ENCODE measurements around the gene ELOVL5.
"Not testable (repeated sequence)": the region's sequence is repeated elsewhere in the genome, so short reads cannot be mapped to it uniquely, and the experiment has no call there.

ELOVL5 gene

DNA sequence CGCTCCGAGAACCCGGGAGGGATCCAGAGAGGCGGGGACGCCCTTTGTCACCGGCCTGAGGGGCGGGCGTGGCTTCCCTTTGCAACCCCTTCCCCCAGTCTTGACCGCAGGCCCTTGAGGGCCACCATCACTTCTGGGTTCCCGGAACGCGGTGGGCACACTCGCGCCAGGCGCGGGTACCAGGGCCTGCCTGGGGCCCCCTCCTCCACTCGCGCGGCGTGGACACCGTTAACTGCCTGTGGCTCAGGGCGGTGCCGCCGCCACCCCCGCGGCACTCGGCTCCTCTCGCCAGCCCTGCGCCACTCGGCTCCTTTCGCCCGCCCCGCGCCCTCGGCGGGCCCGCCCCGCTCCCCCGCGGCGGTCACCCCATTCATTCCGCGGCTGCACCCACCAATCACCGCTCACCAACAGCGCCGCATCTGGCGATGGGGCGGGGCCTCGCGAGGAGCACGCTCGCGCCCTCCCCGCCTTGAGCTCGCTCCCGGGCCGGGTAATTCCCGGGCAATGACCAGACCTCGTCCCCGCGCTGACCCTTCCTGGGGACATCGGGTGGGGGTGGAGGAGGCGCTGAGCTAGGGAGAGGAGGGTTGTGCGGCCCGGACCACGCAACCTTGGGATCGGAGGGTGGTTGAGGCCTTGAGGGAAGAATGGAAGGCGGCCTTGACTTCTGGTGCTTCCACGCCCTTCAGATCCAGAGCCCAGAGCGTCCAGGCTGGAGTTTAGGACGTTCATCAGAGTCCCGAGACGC lies 10.5 kb upstream of the ELOVL5 start:
- DNase-seq = peak; percentile 81 to 88

- DNase-seq = no peak
Measured at GRCh38 chr6:53358440-53359094, 9.8 kb upstream of the ELOVL5 start.

- DNase-seq = no peak
Measured at GRCh38 chr6:53357576-53358360, 9.0 kb upstream of the ELOVL5 start.

- no peak for DNase-seq
Measured at GRCh38 chr6:53353624-53354023, 4.9 kb upstream of the ELOVL5 start.

GRCh38 chr6:53352360-53352759 lies 3.6 kb upstream of the ELOVL5 start:
- no peak for DNase-seq

DNA sequence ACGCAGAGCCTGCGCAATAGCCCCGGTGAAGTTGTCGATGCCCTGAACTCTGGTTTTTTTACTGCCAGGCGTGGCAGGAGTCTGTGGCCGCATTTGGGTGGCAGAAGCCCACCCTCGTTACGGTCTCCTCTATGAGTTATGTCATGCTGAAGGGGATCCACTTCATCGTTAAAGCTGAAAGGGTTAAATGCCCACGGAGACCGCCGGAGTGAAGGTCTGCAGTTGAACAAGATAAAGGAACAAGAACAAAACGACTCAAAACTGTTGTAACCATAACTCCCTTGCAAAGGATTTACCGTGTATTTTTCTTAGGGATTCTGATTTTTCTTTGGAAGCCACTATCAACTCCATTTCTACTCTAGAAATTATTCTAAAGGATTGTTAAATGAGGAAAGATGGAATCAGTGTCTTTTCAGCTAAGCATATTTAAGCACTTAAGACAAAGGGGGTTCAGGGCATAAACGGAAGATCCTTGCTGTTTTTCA lies 501 bp upstream of the ELOVL5 start:
- DNase-seq = no peak

DNA sequence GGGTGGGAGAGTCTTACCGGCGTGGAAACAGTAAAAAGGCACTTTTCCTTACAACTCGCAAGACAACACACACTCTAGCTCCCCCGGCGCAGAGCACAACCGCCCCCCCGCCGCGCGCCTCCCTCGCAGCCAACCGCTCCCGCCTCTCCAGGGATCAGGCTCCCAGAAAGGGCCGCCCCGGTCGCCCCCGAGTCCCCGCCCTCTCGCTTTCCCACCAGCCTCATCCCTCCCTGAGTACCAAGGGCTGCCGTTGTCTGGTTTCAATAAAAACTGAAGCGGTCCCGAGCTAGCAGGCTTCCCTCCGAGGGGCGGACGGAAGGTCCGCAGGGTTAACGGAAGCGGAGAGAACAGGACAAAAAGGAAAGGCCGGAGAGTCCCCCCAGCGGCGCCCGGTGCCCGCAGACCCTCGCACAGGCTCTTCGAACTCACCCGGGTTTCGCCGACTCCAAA lies 804 bp downstream of the ELOVL5 start:
- DNase-seq = peak; percentile 57 to 60

DNA sequence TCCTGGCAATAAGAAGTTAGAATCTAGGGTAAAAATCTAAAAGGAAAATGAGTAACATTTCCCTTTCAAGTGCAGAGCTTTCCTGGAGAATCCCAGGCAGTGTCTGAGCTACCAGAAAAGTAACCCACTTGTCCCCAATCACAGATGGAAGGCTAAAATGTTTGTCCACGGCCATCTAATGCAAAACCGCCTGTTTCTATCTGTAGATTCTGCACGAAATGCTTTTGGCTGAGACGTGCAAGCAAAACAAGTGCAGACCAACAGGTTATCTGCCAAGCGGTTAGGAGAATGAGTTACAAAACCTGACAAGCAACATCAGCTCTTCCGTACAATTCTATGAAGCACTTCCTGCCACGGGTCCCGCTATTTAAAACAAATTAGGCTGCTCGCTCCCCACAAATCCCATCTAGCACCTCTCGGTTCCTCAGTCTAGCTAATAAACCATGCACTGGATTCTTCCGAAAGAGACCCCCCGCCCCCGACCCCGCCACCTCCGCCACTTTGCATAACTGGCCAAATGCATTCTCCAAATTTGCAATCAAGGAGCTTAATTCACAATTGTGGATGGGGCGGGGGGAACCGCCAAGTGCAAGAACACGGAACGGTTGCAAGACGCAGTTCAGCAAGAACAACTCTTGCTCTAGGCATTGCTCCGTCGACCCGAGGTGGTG lies 1.4 kb downstream of the ELOVL5 start:
- peak; percentile 22 to 34 for DNase-seq

- DNase-seq = not testable (repeated sequence)
Measured at GRCh38 chr6:53346049-53346448, 2.7 kb downstream of the ELOVL5 start.

DNA sequence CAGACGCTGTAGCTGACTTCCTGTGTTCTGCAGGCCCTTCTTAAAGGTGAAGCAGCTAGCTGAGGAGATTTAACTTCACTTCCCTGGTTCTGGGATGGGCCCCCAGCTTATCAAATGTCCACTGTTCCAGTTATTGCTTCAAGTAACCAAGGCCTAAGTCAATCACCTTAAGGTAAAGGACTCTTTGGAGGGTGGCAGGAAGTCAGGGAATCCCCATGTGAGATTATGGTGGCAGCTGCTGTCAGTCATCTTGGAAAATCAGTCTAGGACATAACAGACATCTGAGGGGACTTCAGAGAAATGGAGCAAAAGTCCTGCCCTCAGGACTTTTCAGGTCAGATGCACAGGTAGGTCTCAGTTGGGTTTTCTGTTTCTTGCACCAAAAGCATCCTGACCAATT lies 3.8 kb downstream of the ELOVL5 start:
- no peak for DNase-seq

GRCh38 chr6:53343092-53343491 lies 5.7 kb downstream of the ELOVL5 start:
- no peak for DNase-seq

DNA sequence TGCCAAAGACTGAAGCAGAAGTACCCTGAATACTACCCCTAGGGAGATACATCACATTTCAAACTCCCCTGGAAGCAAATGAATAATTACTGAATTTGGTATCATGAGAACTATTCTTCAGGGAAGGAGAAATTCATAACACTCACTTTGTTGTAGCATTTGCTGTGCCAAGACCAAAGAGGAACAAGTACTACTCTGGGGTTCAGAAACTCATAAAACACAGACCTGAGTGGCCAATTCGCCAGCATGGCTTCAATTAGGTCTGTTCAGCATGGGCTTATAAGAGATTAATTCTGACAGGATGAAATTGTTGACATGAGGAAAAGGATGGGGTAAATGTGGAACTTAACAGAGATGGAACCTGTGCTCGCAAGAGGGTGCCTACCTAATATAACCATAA lies 6.5 kb downstream of the ELOVL5 start:
- DNase-seq = peak in 1 of 2 experiments; percentile 28

- no peak for DNase-seq
Measured at GRCh38 chr6:53340536-53340935, 8.2 kb downstream of the ELOVL5 start.

DNA sequence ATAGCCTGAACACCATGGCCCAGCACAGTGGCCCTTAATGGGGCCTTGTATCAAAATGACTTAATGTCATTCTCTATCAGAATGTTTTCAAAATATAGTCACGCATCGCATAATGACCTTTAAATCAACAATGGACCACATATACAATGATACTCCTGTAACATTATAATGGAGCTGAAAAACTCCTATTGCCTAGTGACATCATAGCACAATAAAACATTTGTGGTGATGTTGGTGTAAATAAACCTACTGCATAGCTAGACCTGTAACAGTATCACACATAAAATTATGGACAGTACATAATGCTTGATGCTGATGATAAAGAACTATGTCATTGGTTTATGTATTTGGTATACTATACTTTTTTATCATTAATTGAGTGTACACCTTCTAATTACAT lies 9.3 kb downstream of the ELOVL5 start:
- DNase-seq = no peak

DNA sequence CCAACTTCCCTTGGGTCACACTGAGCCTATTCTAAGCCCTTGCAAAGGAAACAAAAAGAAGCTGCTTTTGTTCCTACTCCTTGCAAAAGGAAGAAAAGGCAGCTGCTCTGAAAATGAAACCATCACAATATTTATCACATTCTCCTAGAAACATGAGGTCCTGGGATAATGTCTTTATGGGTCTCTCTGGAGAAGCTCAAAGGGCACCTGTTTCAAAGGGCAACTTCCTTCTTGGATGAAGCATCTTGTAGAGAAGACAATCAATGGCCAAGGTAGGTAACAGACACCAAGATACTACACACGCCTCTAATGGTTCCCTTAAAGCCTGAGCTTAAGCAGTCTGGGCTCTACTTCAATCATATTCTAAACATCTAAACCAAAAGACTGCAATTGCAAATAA lies 10.4 kb downstream of the ELOVL5 start:
- no peak for DNase-seq

DNA sequence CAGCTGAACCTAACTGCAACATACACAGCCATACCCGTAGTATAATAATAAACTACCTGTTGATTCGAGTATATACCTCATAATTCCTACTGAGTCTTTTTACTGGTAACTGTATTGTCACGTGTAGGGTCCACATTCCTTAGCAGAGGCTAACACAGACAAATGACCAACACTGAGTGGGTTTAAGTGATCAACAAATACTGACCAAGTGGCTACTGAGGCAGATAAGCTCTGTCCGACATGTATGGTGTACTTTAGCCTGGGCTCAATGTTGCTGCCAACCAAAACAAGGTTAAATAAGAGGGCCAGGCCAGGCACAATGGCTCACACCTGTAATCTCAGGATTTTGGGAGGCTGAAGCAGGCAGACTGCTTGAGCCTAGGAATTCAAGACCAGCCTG lies 12.7 kb downstream of the ELOVL5 start:
- no peak for DNase-seq

DNA sequence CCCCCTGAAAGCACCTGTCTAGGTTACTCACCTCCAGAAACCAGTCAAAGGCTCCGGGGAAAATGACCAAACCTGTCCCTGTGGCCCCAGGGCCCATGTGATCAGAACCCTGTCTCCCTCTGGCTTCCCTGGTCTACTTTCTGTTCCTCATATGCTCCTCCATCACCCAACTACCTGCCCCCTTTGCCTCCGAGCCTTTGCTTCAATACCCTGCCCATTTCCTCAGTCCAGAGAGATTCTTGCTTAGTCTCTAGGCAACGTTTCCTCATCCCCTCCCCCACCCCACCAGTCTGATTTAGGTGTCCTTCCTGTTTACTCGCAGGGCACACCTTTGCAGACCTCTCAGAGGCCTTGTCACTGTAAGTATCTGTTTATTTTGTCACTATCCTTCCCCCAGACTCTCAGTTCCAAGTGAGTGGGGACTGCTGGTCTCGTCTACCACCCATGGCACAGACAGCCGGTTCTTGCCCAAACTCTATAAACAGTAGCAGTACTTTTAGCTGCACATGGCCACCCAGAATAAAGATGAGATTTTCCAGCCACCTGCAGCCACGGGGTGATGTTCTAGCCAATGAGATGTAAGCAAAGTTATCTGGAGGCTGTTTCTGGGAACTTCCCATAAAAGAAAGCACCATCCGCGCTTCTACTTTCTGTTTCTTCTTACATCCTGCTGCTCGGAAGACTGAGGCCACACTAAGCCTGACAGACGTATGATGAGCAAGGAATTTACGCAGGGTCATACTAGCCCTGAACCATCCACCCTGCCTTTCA lies 13.3 kb downstream of the ELOVL5 start:
- no peak for DNase-seq

DNA sequence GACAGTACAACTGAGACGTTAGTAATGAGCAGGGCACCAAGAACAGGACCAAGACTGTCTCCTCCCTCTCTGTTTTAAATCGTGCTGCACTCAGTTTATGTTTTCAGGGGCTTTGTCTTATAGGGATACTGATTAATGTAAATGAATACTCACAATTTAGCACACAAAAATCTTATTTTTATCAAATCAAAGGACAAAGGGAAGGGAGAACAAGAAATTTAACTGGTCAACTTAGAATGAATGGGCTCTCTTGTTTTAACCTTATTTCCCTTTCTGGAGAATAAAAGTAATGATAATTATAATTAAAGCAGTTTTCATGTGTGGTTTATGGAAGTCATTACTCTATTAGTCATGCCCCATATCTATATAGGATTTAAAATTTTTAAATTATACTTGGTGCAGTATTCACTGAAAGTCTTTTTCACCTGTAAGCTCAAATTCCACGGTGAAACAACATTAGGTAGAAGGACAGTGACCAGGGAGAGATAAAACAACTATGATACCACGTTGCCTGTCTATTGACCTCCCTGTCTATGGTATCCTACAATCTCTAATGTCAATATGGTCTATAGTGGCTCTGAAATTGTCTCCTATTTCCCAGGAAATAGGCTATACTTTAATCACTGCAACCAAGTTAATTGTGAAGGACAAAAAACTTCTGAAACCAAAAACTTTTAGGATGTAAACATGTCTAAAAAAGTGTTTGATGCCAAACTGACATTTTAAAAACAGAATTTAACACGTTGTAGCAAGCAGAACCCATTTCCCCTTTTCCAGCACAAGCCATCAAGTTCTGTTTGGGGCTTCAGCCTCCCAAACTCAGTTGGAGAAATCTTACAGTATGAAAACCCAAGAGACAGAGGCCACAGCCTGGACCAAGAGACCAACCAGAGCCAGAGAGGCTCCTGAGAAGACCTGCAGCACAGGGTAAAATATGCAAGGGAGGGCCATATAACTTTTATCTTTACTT lies 15.0 kb downstream of the ELOVL5 start:
- DNase-seq = no peak

- DNase-seq = no peak
Measured at GRCh38 chr6:53331678-53332077, 17.1 kb downstream of the ELOVL5 start.

- DNase-seq = no peak
Measured at GRCh38 chr6:53330137-53330536, 18.6 kb downstream of the ELOVL5 start.

- DNase-seq = no peak
Measured at GRCh38 chr6:53328375-53328774, 20.4 kb downstream of the ELOVL5 start.
